ENCODE measurements around the gene SLC8A1. TPM values are rescaled to one million over a fixed set of nuclear protein-coding genes. Genes with fewer than 3 reads are reported as not detected.
A peak's percentile ranks its signal among the peaks of the same experiment; 100 is the strongest.

Gene SLC8A1
- total and polyA plus RNA-seq, 2 experiments from 2014 or later = 103 to 682 TPM

DNA sequence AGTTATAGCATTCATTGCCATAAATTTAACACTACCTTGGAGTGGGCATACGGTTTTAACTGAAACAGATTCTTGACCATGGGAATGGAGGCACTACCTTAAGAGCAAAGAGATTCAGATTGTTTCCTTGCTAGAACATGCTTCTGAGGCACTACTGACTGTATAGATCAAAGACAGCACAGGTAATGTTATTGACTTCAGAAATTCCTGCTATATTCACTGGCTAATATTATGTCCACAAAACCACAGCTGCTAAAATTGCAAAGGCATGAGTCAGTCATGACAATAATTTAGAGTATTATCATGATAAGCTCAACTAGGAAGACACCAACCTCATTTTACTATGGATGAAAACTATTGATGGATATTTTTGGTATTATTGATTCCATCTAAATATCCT is 39.4 kb downstream of the SLC8A1 start:
- Histone ChIP-seq H3K4me3 (no peak overlapping the region), H3K27me3 (no peaks in the 10 kb centered on the region), H3K4me1 (ENCODE audit: low read depth) (peaks cover 55% of the 10 kb centered on the region), H3K36me3 (no peaks in the 10 kb centered on the region), H3K27ac (no peak overlapping the region), H3K9me3 (ENCODE audit: low read depth) (no peaks in the 10 kb centered on the region)
- TF ChIP-seq, protein P1, sequence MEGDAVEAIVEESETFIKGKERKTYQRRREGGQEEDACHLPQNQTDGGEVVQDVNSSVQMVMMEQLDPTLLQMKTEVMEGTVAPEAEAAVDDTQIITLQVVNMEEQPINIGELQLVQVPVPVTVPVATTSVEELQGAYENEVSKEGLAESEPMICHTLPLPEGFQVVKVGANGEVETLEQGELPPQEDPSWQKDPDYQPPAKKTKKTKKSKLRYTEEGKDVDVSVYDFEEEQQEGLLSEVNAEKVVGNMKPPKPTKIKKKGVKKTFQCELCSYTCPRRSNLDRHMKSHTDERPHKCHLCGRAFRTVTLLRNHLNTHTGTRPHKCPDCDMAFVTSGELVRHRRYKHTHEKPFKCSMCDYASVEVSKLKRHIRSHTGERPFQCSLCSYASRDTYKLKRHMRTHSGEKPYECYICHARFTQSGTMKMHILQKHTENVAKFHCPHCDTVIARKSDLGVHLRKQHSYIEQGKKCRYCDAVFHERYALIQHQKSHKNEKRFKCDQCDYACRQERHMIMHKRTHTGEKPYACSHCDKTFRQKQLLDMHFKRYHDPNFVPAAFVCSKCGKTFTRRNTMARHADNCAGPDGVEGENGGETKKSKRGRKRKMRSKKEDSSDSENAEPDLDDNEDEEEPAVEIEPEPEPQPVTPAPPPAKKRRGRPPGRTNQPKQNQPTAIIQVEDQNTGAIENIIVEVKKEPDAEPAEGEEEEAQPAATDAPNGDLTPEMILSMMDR (IDR thresholded peaks at IDR 0.05; ENCODE audit: low read depth, low read length) = no peak
- no peak for DNase-seq (ENCODE audit: low read depth in 1 of 2, low spot score in 1 of 2)

DNA sequence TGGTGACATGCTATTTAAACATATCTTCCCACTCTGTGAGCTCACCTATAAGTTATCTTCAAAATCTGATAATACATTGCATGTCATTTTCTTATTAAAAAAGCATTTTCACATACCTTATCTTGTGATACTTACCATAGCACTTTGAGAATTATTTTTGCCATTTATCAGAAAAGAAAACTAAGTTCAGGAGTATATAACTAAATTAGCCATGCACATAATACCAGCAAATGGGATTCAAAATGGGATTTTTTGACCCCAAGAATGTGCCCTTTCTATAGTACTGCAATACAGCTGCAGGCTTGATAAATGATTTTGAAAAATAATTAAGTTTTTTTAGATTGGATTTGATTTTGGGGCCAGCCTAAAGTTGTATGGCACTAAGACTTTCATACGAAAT is 41.2 kb downstream of the SLC8A1 start:
- H3K27ac ChIP-seq = no peak overlapping the region
- no peaks in the 10 kb centered on the region for H3K27me3 ChIP-seq
- H3K9me3 ChIP-seq (ENCODE audit: low read depth) = no peaks in the 10 kb centered on the region
- H3K4me3 ChIP-seq = no peak overlapping the region
- H3K36me3 ChIP-seq = no peaks in the 10 kb centered on the region
- TF ChIP-seq, protein P1 (IDR thresholded peaks at IDR 0.05; ENCODE audit: low read depth, low read length) = no peak
- H3K4me1 ChIP-seq (ENCODE audit: low read depth) = peaks cover 58% of the 10 kb centered on the region
- DNase-seq (ENCODE audit: low read depth in 1 of 2, low spot score in 1 of 2) = no peak

DNA sequence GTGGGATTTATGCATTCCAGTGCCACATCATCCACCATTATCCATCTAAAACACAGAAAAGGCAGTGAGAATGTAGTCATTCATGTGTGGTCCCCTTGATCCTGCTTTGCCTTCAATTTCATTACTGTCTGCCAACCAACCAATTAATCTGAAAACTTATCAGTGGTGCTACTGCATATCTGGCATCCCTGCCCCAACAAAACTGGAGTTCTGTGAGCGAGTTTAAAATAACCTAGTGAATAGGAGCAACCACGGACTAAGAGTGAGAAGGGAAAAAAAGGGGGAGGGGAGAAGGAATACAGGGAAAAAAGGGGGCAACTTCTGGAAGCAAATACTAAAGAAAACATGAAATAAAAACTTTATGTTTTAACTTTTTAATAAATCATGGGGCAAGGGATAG is 42.2 kb downstream of the SLC8A1 start:
- TF ChIP-seq, protein P1 (IDR thresholded peaks at IDR 0.05; ENCODE audit: low read depth, low read length) = no peak
- no peak for DNase-seq (ENCODE audit: low read depth in 1 of 2, low spot score in 1 of 2)
- no peaks in the 10 kb centered on the region for H3K27me3 ChIP-seq
- no peaks in the 10 kb centered on the region for H3K9me3 ChIP-seq (ENCODE audit: low read depth)
- peaks cover 50% of the 10 kb centered on the region for H3K4me1 ChIP-seq (ENCODE audit: low read depth)
- H3K36me3 ChIP-seq = no peaks in the 10 kb centered on the region
- H3K4me3 ChIP-seq = no peak overlapping the region
- peak overlapping the region; percentile 44 for H3K27ac ChIP-seq

DNA sequence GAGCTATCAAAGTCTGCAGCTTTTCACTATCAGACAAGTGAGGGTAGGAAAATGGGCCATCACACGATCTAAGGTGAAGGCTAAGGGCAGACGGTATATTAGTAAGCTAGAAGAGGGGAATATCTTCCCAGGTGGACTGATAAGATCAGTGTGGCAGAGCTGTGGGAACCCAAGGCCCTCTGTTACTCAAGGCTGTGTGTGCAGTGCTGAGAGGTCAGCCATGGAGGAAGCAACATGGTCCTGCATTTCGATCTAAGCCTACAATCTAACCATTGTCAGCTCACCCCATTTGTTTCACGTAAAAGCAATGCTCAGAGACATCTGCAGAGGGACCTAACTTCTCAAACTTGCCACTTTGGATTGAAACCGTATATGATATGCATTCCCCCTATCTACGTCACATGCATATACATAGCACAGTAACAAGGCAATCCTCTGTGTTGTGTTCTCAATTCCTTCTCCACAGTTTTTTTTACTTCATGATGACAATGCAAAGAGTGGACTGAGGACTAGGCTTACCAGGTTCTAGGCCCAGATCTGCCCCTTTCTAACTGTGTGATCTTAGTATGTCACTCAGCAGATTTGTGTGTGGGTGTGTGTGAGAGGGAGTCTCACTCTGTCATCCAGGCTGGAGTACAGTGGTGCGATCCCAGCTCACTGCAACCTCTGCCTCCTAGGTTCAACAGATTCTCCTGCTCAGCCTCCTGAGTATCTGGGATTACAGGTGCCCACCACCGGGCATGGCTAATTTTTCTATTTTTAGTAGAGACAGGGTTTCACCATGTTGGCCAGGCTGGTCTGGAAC is 45.2 kb downstream of the SLC8A1 start:
- Histone ChIP-seq H3K27ac (peak overlapping the region; percentile 78), H3K4me3 (no peak overlapping the region), H3K9me3 (ENCODE audit: low read depth) (no peaks in the 10 kb centered on the region), H3K36me3 (no peaks in the 10 kb centered on the region), H3K4me1 (ENCODE audit: low read depth) (peaks cover 54% of the 10 kb centered on the region), H3K27me3 (no peaks in the 10 kb centered on the region)
- no peak for DNase-seq (ENCODE audit: low read depth in 1 of 2, low spot score in 1 of 2)
- TF ChIP-seq, protein P1 (IDR thresholded peaks at IDR 0.05; ENCODE audit: low read depth, low read length) = no peak

DNA sequence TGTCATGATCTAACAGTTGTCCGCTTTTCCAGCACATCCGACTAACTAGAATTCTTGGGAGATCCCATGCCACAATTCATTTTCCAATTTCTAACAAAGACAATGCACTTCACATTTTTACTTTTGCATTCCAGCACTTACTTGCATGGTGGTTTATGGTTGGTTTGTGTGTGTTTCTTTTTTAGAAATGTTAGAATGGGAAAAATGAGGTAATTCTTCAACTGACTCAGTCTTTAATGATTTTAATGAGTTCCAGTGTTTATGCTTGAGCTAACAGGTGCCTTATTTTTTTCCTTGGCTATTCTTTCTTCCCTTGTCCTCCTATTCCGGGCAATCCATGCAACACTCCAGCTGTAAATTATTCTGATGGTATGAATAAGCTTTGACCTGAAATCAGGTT is 46.4 kb downstream of the SLC8A1 start:
- H3K9me3 ChIP-seq (ENCODE audit: low read depth) = no peaks in the 10 kb centered on the region
- TF ChIP-seq, protein P1 (IDR thresholded peaks at IDR 0.05; ENCODE audit: low read depth, low read length) = no peak
- H3K4me1 ChIP-seq (ENCODE audit: low read depth) = peaks cover 54% of the 10 kb centered on the region
- DNase-seq (ENCODE audit: low read depth in 1 of 2, low spot score in 1 of 2) = no peak
- no peaks in the 10 kb centered on the region for H3K27me3 ChIP-seq
- H3K36me3 ChIP-seq = no peaks in the 10 kb centered on the region
- peak overlapping the region; percentile 3 for H3K27ac ChIP-seq
- H3K4me3 ChIP-seq = no peak overlapping the region
